GM18868 (cell line): ENCODE results near the gene ITPRIP.

Experiments
- ATAC-seq: cut with Tn5 transposase; IDR thresholded peaks from one replicate; pipeline ENCODE4 v1.9.1; 2021; ENCODE audit warnings: mild to moderate bottlenecking, moderate library complexity; ENCODE audit not compliant: unreplicated experiment

Gene ITPRIP

DNA sequence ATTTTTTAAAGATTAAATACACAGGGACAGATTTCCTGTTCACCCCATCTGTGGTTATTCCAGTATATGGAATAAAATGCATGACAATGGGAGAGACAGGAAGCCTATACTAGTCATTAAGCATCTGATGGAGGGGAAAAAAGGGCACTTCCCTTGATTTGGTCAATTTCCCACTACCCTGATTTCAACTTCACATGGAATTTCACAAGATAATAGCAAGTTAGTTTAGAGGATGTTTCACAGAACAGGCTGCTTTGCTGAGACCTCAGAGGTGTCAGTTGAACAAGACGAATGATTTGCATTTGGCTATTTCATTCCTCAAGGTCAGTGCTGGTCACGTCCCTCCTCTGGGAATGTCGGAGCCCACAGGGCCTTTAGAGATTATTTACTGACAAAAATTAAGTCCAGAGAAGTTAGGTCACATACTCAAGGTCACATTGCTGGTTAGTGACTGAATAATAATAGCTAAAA lies 4.7 kb upstream of the ITPRIP start:
- no peak for ATAC-seq

- no peak for ATAC-seq
Measured at GRCh38 chr10:104340641-104341040, 2.4 kb upstream of the ITPRIP start.

GRCh38 chr10:104340111-104340526 lies 1.9 kb upstream of the ITPRIP start:
- ATAC-seq = no peak

- ATAC-seq = no peak
Measured at GRCh38 chr10:104339469-104340110, 1.3 kb upstream of the ITPRIP start.

GRCh38 chr10:104337521-104337984 lies 712 bp downstream of the ITPRIP start:
- peak; percentile 51 for ATAC-seq

DNA sequence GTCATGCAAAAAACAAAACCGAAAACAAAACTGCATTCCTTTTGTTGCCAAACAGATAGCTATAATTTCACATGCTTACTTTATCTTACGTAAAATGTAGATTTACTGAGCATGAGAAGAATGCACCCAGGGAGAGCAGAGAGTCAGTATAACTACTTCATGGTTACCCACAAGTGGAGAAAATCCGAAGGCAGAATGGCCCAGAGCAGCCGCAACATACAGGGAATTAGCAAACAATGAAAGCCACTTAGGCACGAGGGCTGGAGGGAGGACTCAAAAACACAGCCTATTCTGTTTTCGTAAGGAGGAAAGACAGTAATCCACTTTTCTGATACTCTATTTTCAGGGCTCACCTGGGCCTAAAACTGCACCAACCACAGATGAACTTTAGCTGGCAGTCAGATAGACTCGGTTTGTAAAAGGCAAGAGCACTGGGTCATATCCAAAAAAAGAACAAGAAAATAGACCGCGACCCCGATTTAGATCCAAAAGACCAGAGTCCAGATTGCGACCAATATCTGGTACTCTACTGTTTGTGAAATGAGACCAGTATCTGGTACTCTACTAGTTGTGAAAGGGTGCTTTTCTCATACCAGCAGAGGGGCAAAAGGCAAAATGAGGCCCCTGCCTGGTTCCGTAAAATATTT lies 1.3 kb downstream of the ITPRIP start:
- peak; percentile 22 for ATAC-seq

DNA sequence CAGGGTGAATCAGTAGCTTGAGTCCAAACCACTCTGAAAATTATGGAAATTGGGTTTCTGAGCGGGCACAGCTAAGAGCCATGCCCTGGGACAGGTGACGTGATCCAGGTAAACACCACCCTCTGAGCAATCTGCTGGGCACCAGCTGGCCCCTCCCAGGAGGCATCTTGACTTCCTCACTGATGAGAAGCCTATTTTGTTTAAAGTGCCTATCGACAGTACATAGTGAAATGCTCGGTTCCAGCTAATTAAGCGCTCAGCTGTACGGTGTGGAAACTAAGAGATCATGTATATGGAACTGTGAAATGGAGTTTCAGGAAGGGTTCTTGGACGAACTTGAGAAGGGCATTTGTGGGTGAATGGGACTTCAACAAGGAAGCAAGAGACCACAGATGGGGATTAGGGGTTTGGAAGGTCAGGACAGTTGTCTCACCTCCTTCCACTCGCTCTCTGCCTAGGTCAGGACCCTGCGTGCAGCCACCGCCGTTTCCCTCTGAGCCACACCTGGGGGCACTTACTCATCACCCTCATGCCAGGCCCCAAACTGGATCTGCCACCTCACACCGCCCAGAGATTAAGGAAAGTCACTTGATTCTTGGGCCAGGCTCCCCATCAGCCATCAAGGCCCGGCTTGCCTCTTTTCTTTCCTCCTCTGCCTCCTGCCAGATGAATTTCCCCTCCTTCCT lies 3.2 kb downstream of the ITPRIP start:
- no peak for ATAC-seq

DNA sequence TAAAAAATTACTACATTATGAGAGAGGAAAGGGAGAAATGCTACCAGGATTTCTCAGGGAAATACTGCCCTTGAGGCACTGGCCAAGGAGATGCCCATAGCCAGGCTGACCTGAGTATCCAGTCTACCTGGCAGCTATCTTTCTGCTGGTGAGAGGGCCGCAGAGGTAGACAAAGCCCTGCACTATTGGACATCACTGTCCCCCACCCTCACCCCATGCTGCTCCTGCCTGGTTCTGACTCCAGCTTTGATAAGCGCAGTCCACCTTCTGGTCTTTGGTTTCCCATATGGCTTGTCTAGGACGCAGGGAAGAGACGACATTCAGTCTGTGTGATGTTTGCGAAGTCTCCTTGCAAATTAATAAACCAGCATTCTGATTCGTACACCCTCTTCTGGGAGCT lies 3.7 kb downstream of the ITPRIP start:
- no peak for ATAC-seq

- ATAC-seq = no peak
Measured at GRCh38 chr10:104333728-104334373, 4.4 kb downstream of the ITPRIP start.

- no peak for ATAC-seq
Measured at GRCh38 chr10:104333032-104333727, 5.1 kb downstream of the ITPRIP start.

- ATAC-seq = no peak
Measured at GRCh38 chr10:104332243-104333031, 5.8 kb downstream of the ITPRIP start.

GRCh38 chr10:104331208-104331838 lies 6.9 kb downstream of the ITPRIP start:
- ATAC-seq = no peak

- no peak for ATAC-seq
Measured at GRCh38 chr10:104330168-104331110, 7.8 kb downstream of the ITPRIP start.

DNA sequence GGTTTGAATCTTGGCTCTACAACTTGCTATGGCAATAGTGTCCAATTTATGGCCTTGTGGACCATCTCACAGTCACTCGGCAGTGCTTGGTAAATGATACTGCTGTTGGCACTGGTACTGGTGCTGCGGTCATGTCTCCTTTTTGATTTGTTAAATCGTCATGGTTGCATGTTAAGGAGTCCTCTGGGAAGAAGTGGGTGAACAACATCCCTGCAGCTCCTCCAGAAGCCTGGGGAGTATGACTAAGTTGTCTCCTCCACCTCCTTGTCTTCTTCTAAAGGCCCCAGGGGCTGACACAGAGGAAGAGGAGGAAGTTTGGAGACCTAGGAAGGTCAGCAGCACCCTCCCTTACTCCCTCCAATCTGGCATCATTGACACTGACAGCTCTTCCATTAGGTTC lies 8.5 kb downstream of the ITPRIP start:
- no peak for ATAC-seq

GRCh38 chr10:104328896-104329710 lies 9.2 kb downstream of the ITPRIP start:
- peak; percentile 64 for ATAC-seq

DNA sequence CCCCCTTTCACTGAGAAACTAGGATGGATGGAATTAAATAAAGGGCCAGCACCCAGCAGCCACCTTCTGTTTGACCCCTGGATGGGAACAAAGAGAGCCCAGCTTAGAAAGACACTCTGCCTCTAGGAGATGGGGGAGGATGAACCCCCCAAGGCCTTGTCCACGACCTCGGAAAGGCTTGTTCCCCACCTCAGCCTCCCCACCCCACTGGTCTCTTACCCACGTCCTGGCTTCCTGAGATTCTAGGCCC lies 9.7 kb downstream of the ITPRIP start:
- ATAC-seq = peak; percentile 2

- no peak for ATAC-seq
Measured at GRCh38 chr10:104327745-104328645, 10.3 kb downstream of the ITPRIP start.
